Sigmoid colon (tissue), 4 donors: Measurements from ENCODE around the gene FSTL4.

Experiments used
- CTCF ChIP-seq, 4 experiments: fragments of 450-650 bp in 3 of 4; fragments of 200-600 bp in 1 of 4; IDR thresholded peaks; one replicate each; pipeline ENCODE4 v1.5.1; 2016 to 2019; ENCODE audit warnings: antibody characterized with exemption in 4 of 4, mild to moderate bottlenecking in 3 of 4, moderate library complexity in 2 of 4
- EP300 ChIP-seq, 4 donors: sonication (generic); formaldehyde crosslinking; IDR thresholded peaks; one replicate each; pipeline ENCODE4 v1.6.1; 2017; ENCODE audit warnings: antibody characterized with exemption in 4 of 4
- POLR2A ChIP-seq, 2 donors: fragments of 450-650 bp; IDR thresholded peaks; one replicate each; pipeline ENCODE4 v1.6.1; 2016; ENCODE audit warnings: antibody characterized with exemption in 2 of 2, mild to moderate bottlenecking in 2 of 2, moderate library complexity in 2 of 2
- POLR2AphosphoS5 ChIP-seq, 4 donors: sonication (generic); formaldehyde crosslinking; IDR thresholded peaks; one replicate each; pipeline ENCODE4 v1.6.1; 2017; ENCODE audit warnings: antibody characterized with exemption in 4 of 4

GRCh38 chr5:133387621-133388020 lies 224.7 kb downstream of the FSTL4 start:
- TF ChIP-seq CTCF (IDR thresholded peaks at IDR 0.05) (no peak), POLR2A (IDR thresholded peaks at IDR 0.05) (no peak), POLR2AphosphoS5 (IDR thresholded peaks at IDR 0.05) (no peak), EP300 (IDR thresholded peaks at IDR 0.05) (no peak)
